ENCODE data around the gene DLGAP1.

Gene DLGAP1

DNA sequence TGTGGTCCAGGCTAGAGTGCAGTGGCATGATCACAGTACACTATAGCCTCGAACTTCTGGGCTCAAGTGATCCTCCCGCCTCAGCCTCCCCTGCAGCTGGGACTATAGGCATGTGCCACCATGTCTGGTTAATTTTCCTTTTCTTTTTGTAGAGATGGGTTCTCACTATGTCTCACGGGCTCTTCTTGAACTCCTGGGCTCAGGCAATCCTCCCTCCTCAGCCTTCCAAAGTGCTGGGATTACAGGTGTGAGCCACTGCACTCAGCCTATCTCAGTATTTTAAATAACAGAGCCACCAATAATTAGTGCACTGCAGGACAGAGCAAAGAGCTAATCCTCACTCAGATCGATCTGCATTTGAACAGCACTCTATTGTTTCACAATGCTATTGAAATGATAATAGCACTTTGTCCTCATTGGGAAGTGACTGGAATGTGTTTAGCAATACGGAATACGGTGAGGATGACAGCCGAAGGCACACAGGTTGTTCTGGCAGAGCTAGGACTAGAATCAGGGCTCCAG, 335.9 kb downstream of the DLGAP1 start:
- no peak overlapping the region for H3K9ac ChIP-seq (ENCODE audit: low read length)

GRCh38 chr18:4108016-4108415, 347.1 kb downstream of the DLGAP1 start:
- TF ChIP-seq CTCF (IDR thresholded peaks at IDR 0.05; ENCODE audit: low read length), result no peak
- no peak for TF ChIP-seq EZH2 (IDR thresholded peaks at IDR 0.05; ENCODE audit: borderline replicate concordance, low read length)
- H3K27ac ChIP-seq (ENCODE audit: low read depth, low read length, poor library complexity, severe bottlenecking), result no peak overlapping the region
- H3K4me2 ChIP-seq (ENCODE audit: low read length), result no peak overlapping the region

More for the DNA sequence above, 335.9 kb downstream of the DLGAP1 start:
- Histone ChIP-seq H3K36me3 (ENCODE audit: insufficient read depth, low read length) (no peaks in the 10 kb centered on the region), H3K27me3 (ENCODE audit: insufficient read depth, low read length) (no peaks in the 10 kb centered on the region), H3K79me2 (ENCODE audit: insufficient read depth, low read length) (no peaks in the 10 kb centered on the region), H3K9me2 (ENCODE audit: low read depth, low read length) (no peaks in the 10 kb centered on the region), H3K4me2 (ENCODE audit: low read length) (no peak overlapping the region), H2AFZ (ENCODE audit: low read length) (no peak overlapping the region), H3K4me3 (ENCODE audit: low read depth, low read length, poor library complexity, severe bottlenecking) (no peak overlapping the region), H3K9me3 (ENCODE audit: low read length) (no peaks in the 10 kb centered on the region), H3K4me1 (ENCODE audit: insufficient read depth, low read length, severe bottlenecking) (no peaks in the 10 kb centered on the region), H3K27ac (ENCODE audit: low read depth, low read length, poor library complexity, severe bottlenecking) (no peak overlapping the region), H4K20me1 (ENCODE audit: insufficient read depth, low read length) (no peaks in the 10 kb centered on the region), H3F3A (ENCODE audit: insufficient read depth, low read length) (no peaks in the 10 kb centered on the region)
- TF ChIP-seq EZH2 (IDR thresholded peaks at IDR 0.05; ENCODE audit: borderline replicate concordance, low read length) (no peak), CTCF (IDR thresholded peaks at IDR 0.05; ENCODE audit: low read length) (no peak)

DNA sequence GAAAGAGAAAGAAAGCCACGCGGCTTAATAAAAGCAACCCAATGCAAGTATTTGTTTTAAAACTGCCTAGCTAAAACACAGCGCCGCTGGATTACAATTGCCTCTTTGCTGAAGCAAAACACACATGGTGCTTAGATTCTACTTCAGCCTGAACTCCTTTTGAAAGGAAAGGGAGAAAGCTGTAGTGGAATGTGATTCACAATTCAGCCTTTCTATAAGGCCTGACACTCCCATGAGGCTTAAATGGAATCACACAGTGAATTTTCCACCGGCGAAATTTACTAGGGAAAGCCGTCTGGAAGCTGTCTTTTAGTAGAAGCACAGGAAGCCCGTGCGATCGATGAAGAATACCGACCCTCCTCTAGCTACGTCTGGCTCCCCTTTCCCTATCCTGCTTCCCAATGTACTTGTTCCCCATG, 348.0 kb downstream of the DLGAP1 start:
- Histone ChIP-seq H3K36me3 (ENCODE audit: insufficient read depth, low read length) (no peaks in the 10 kb centered on the region), H2AFZ (ENCODE audit: low read length) (no peak overlapping the region)

More at GRCh38 chr18:4108016-4108415, 347.1 kb downstream of the DLGAP1 start:
- Histone ChIP-seq H3K9me3 (ENCODE audit: low read length) (no peaks in the 10 kb centered on the region), H3F3A (ENCODE audit: insufficient read depth, low read length) (no peaks in the 10 kb centered on the region), H4K20me1 (ENCODE audit: insufficient read depth, low read length) (no peaks in the 10 kb centered on the region), H3K36me3 (ENCODE audit: insufficient read depth, low read length) (no peaks in the 10 kb centered on the region), H3K4me1 (ENCODE audit: insufficient read depth, low read length, severe bottlenecking) (no peaks in the 10 kb centered on the region), H3K79me2 (ENCODE audit: insufficient read depth, low read length) (no peaks in the 10 kb centered on the region), H3K9me2 (ENCODE audit: low read depth, low read length) (no peaks in the 10 kb centered on the region), H3K27me3 (ENCODE audit: insufficient read depth, low read length) (no peaks in the 10 kb centered on the region), H2AFZ (ENCODE audit: low read length) (no peak overlapping the region), H3K4me3 (ENCODE audit: low read depth, low read length, poor library complexity, severe bottlenecking) (no peak overlapping the region), H3K9ac (ENCODE audit: low read length) (no peak overlapping the region)

More for the DNA sequence above, 348.0 kb downstream of the DLGAP1 start:
- no peak overlapping the region for H3K27ac ChIP-seq (ENCODE audit: low read depth, low read length, poor library complexity, severe bottlenecking)
- no peaks in the 10 kb centered on the region for H3K79me2 ChIP-seq (ENCODE audit: insufficient read depth, low read length)
- H3K4me1 ChIP-seq (ENCODE audit: insufficient read depth, low read length, severe bottlenecking), result no peaks in the 10 kb centered on the region
- no peaks in the 10 kb centered on the region for H3F3A ChIP-seq (ENCODE audit: insufficient read depth, low read length)
- H3K27me3 ChIP-seq (ENCODE audit: insufficient read depth, low read length), result no peaks in the 10 kb centered on the region
- TF ChIP-seq CTCF (IDR thresholded peaks at IDR 0.05; ENCODE audit: low read length), result no peak
- TF ChIP-seq EZH2 (IDR thresholded peaks at IDR 0.05; ENCODE audit: borderline replicate concordance, low read length), result no peak
- H3K4me3 ChIP-seq (ENCODE audit: low read depth, low read length, poor library complexity, severe bottlenecking), result no peak overlapping the region
- no peaks in the 10 kb centered on the region for H3K9me2 ChIP-seq (ENCODE audit: low read depth, low read length)
- no peaks in the 10 kb centered on the region for H3K9me3 ChIP-seq (ENCODE audit: low read length)
- H4K20me1 ChIP-seq (ENCODE audit: insufficient read depth, low read length), result no peaks in the 10 kb centered on the region
- H3K4me2 ChIP-seq (ENCODE audit: low read length), result no peak overlapping the region
- H3K9ac ChIP-seq (ENCODE audit: low read length), result no peak overlapping the region

All from OCI-LY1 (cell line).